Measurements from ENCODE around the gene FAT1. TPM values are rescaled to one million over a fixed set of nuclear protein-coding genes. Genes with fewer than 3 reads are reported as not detected.

The FAT1 gene
- polyA plus RNA-seq, 1 donor from 2014 or later, result 19.8 TPM

DNA sequence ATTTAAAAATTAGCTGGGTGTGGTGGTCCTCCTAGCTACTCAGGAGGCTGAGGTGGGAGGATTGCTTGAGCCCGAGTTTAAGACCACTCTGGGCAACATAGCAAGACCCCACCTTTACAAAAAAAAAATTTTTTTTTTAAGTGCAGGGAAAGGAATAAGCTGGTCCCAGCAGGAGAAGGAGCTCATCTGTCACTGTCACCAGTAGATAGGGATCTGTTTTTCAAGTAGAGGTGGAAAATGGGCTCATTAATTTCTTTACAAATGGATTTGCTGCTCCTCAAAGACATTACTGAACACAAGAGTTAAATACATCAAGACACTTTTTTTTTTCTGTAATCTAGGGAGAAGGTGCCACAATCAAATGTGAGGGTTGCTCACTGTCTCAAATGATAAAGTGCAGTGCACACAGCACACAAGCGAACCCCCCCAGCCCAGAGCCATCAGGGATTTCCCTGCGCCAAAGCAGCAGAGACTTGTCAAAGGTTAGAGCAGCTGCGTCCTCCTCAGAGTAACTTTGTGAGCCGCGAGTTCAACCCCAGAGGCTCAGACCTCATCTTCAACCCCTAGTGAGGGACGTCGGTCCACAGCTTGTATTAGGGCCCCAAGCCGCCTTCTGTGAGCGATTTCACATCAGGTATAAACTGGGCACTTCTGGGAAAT, 154.0 kb downstream of the FAT1 start:
- peak overlapping the region; percentile 26 for H3K4me3 ChIP-seq (ENCODE audit: low read length)
- H3K9ac ChIP-seq (ENCODE audit: low read length), result no peak overlapping the region
- no peaks in the 10 kb centered on the region for H3F3A ChIP-seq (ENCODE audit: insufficient read depth, low read length, poor library complexity, severe bottlenecking)
- no peak overlapping the region for H2AFZ ChIP-seq (ENCODE audit: low read depth, low read length)
- H4K20me1 ChIP-seq (ENCODE audit: insufficient read depth), result no peaks in the 10 kb centered on the region
- H3K27me3 ChIP-seq (ENCODE audit: insufficient read depth, low read depth, low read length), result no peaks in the 10 kb centered on the region
- H3K4me2 ChIP-seq (ENCODE audit: low read length), result no peak overlapping the region
- H3K36me3 ChIP-seq (ENCODE audit: insufficient read depth, low read length), result no peaks in the 10 kb centered on the region
- no peak overlapping the region for H3K27ac ChIP-seq (ENCODE audit: low read length)
- H3K79me2 ChIP-seq (replicated peaks; ENCODE audit: insufficient read depth, low read length), result no peaks in the 10 kb centered on the region
- no peaks in the 10 kb centered on the region for H3K9me3 ChIP-seq (ENCODE audit: low read length)
- TF ChIP-seq, protein P1, sequence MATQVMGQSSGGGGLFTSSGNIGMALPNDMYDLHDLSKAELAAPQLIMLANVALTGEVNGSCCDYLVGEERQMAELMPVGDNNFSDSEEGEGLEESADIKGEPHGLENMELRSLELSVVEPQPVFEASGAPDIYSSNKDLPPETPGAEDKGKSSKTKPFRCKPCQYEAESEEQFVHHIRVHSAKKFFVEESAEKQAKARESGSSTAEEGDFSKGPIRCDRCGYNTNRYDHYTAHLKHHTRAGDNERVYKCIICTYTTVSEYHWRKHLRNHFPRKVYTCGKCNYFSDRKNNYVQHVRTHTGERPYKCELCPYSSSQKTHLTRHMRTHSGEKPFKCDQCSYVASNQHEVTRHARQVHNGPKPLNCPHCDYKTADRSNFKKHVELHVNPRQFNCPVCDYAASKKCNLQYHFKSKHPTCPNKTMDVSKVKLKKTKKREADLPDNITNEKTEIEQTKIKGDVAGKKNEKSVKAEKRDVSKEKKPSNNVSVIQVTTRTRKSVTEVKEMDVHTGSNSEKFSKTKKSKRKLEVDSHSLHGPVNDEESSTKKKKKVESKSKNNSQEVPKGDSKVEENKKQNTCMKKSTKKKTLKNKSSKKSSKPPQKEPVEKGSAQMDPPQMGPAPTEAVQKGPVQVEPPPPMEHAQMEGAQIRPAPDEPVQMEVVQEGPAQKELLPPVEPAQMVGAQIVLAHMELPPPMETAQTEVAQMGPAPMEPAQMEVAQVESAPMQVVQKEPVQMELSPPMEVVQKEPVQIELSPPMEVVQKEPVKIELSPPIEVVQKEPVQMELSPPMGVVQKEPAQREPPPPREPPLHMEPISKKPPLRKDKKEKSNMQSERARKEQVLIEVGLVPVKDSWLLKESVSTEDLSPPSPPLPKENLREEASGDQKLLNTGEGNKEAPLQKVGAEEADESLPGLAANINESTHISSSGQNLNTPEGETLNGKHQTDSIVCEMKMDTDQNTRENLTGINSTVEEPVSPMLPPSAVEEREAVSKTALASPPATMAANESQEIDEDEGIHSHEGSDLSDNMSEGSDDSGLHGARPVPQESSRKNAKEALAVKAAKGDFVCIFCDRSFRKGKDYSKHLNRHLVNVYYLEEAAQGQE (IDR thresholded peaks at IDR 0.05; ENCODE audit: borderline replicate concordance), result no peak
- TF ChIP-seq, protein P2, sequence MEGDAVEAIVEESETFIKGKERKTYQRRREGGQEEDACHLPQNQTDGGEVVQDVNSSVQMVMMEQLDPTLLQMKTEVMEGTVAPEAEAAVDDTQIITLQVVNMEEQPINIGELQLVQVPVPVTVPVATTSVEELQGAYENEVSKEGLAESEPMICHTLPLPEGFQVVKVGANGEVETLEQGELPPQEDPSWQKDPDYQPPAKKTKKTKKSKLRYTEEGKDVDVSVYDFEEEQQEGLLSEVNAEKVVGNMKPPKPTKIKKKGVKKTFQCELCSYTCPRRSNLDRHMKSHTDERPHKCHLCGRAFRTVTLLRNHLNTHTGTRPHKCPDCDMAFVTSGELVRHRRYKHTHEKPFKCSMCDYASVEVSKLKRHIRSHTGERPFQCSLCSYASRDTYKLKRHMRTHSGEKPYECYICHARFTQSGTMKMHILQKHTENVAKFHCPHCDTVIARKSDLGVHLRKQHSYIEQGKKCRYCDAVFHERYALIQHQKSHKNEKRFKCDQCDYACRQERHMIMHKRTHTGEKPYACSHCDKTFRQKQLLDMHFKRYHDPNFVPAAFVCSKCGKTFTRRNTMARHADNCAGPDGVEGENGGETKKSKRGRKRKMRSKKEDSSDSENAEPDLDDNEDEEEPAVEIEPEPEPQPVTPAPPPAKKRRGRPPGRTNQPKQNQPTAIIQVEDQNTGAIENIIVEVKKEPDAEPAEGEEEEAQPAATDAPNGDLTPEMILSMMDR (IDR thresholded peaks at IDR 0.05; ENCODE audit: poor library complexity, severe bottlenecking), result no peak
- TF ChIP-seq TAF1 (IDR thresholded peaks at IDR 0.05; ENCODE audit: low read depth) (no peak), EP300 (conservative IDR thresholded peaks at IDR 0.05; ENCODE audit: poor library complexity, severe bottlenecking) (no peak)
- H3K9me2 ChIP-seq (ENCODE audit: insufficient read depth, low read length), result no peaks in the 10 kb centered on the region

DNA sequence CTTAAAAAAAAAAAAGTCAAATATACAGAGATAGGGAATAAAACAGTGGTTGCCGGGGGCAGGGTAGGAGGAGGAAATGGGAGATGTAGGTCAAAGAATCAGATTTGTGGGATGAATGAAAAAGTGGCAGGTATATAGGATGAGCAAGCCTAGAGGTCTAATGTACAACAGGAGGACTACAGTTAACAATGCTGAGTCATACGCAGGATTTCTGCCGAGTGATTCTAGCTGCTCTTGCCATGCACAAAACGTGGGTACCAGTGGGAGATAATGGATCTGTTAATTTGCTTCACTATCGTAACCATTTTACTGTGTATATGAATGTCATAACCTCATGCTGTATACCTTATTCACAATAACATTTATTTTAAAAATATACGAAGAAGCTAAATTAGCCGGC, 157.6 kb downstream of the FAT1 start:
- Histone ChIP-seq H4K20me1 (ENCODE audit: insufficient read depth) (no peaks in the 10 kb centered on the region), H3K36me3 (ENCODE audit: insufficient read depth, low read length) (no peaks in the 10 kb centered on the region), H3K79me2 (replicated peaks; ENCODE audit: insufficient read depth, low read length) (no peaks in the 10 kb centered on the region), H3F3A (ENCODE audit: insufficient read depth, low read length, poor library complexity, severe bottlenecking) (no peaks in the 10 kb centered on the region), H3K27ac (ENCODE audit: low read length) (no peak overlapping the region), H3K9ac (ENCODE audit: low read length) (no peak overlapping the region), H3K27me3 (ENCODE audit: insufficient read depth, low read depth, low read length) (no peaks in the 10 kb centered on the region), H2AFZ (ENCODE audit: low read depth, low read length) (no peak overlapping the region), H3K9me2 (ENCODE audit: insufficient read depth, low read length) (no peaks in the 10 kb centered on the region), H3K4me3 (ENCODE audit: low read length) (no peak overlapping the region), H3K4me2 (ENCODE audit: low read length) (no peak overlapping the region), H3K9me3 (ENCODE audit: low read length) (no peaks in the 10 kb centered on the region)
- TF ChIP-seq EP300 (conservative IDR thresholded peaks at IDR 0.05; ENCODE audit: poor library complexity, severe bottlenecking) (no peak), RAD21 (conservative IDR thresholded peaks at IDR 0.05) (no peak), MXI1 (conservative IDR thresholded peaks at IDR 0.05; ENCODE audit: poor library complexity, severe bottlenecking) (no peak), POLR2AphosphoS5 (IDR thresholded peaks at IDR 0.05) (no peak), EZH2 (IDR thresholded peaks at IDR 0.05; ENCODE audit: borderline replicate concordance, insufficient read depth, low read length, poor library complexity, severe bottlenecking) (no peak), SMC3 (conservative IDR thresholded peaks at IDR 0.05; ENCODE audit: poor library complexity) (no peak), TAF1 (IDR thresholded peaks at IDR 0.05; ENCODE audit: low read depth) (no peak)
- TF ChIP-seq, protein P1 (IDR thresholded peaks at IDR 0.05; ENCODE audit: borderline replicate concordance), result no peak
- TF ChIP-seq, protein P2 (IDR thresholded peaks at IDR 0.05; ENCODE audit: poor library complexity, severe bottlenecking), result no peak

Measured in neural cell (in vitro differentiated cells).